Measurements from ENCODE around the gene FFAR1. TPM values are rescaled to one million over a fixed set of nuclear protein-coding genes. Genes with fewer than 3 reads are reported as not detected.

The FFAR1 gene
- polyA plus RNA-seq, 1 donor from 2014 or later = not detected

DNA sequence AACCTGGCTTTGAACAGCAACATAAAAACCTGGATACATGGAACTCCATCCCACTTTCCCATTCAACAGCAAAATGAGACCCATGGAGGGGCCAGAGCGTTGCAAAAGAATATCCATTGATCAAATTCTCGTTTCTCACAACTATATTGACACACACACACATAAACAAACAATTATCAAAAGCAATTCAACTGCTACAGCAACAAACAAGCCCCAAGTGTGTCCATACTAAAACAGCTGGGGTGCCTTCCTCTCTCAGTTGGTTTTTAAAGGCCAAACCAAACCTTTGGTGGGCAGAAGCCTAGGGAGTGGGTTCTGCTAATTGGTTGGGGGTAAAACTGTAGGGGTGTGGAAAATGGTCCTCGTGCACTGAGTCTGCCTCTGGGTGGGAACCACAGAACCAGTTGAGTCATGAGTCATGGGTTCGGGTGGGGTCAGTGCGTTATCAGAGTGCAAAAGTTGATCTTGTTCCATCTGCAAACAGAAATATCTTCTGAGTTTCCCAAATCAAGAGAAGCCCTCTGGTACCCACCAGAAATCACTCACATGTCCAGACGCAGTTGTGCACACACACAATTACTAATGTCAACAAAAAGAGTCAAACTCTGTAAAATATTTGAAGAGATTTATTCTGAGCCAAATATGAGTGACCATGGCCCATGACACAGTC is 41.6 kb downstream of the FFAR1 start:
- Histone ChIP-seq H3K9ac (ENCODE audit: low read length) (no peak overlapping the region), H3K9me3 (ENCODE audit: low read length) (no peaks in the 10 kb centered on the region)

DNA sequence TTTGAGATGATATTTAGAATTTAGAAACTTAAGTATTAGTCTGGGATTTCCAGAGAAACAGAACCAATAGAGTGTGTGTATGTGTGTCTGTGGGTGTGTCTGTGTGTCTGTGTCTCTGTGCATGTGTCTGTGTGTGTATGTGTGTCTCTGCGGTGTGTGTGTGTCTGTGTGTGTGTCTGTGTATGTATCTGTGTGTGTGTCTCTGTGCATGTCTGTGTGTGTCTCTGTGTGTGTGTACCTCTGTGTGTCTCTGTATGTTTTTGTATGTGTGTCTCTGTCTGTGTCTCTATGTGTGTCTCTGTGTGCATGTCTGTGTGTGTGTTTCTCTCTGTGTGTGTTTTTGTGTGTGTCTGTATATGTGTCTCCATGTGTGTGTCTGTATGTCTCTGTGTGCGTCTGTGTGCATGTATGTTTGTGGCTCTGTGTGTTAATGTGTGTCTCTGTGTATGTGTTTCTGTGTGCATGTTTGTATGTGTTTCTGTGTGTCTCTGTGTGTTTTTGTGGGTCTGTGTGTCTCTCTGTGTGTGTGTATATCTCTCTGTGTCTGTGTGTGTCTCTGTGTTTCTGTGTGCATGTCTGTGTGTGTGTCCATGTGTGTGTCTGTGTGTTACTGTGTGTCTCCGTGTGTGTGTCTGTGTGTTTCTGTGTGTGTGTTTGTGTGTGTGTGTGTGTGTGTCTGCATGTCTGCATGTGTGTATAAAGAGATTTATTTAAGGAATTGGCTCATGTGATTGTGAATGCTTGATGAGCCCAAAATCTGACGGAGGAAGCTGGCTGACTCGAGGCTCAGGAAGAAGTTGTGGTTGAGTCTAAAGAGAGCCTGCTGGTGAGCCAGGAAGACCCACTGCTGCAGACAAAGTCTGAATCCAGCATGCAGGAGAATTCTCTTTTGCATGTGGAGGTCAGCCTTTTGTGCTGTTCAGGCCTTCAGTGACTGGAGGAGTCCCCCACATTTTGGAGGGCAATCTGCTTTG is 45.3 kb downstream of the FFAR1 start:
- H3K4me2 ChIP-seq (ENCODE audit: low read length) = no peak overlapping the region
- H3K27me3 ChIP-seq (ENCODE audit: insufficient read depth, low read depth, low read length) = no peaks in the 10 kb centered on the region
- no peak overlapping the region for H2AFZ ChIP-seq (ENCODE audit: low read depth, low read length)
- no peaks in the 10 kb centered on the region for H3K9me2 ChIP-seq (ENCODE audit: insufficient read depth, low read length)
- H3K9ac ChIP-seq (ENCODE audit: low read length) = no peak overlapping the region
- no peaks in the 10 kb centered on the region for H3K9me3 ChIP-seq (ENCODE audit: low read length)
- no peak overlapping the region for H3K4me3 ChIP-seq (ENCODE audit: low read length)
- H3K36me3 ChIP-seq (ENCODE audit: insufficient read depth, low read length) = no peaks in the 10 kb centered on the region
- no peaks in the 10 kb centered on the region for H3K79me2 ChIP-seq (replicated peaks; ENCODE audit: insufficient read depth, low read length)
- H3F3A ChIP-seq (ENCODE audit: insufficient read depth, low read length, poor library complexity, severe bottlenecking) = no peaks in the 10 kb centered on the region
- H4K20me1 ChIP-seq (ENCODE audit: insufficient read depth) = no peaks in the 10 kb centered on the region
- H3K27ac ChIP-seq (ENCODE audit: low read length) = no peak overlapping the region
- no peak for TF ChIP-seq EP300 (conservative IDR thresholded peaks at IDR 0.05; ENCODE audit: poor library complexity, severe bottlenecking)
- TF ChIP-seq, protein P1, sequence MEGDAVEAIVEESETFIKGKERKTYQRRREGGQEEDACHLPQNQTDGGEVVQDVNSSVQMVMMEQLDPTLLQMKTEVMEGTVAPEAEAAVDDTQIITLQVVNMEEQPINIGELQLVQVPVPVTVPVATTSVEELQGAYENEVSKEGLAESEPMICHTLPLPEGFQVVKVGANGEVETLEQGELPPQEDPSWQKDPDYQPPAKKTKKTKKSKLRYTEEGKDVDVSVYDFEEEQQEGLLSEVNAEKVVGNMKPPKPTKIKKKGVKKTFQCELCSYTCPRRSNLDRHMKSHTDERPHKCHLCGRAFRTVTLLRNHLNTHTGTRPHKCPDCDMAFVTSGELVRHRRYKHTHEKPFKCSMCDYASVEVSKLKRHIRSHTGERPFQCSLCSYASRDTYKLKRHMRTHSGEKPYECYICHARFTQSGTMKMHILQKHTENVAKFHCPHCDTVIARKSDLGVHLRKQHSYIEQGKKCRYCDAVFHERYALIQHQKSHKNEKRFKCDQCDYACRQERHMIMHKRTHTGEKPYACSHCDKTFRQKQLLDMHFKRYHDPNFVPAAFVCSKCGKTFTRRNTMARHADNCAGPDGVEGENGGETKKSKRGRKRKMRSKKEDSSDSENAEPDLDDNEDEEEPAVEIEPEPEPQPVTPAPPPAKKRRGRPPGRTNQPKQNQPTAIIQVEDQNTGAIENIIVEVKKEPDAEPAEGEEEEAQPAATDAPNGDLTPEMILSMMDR (IDR thresholded peaks at IDR 0.05; ENCODE audit: poor library complexity, severe bottlenecking) = no peak
- TF ChIP-seq, protein P2, sequence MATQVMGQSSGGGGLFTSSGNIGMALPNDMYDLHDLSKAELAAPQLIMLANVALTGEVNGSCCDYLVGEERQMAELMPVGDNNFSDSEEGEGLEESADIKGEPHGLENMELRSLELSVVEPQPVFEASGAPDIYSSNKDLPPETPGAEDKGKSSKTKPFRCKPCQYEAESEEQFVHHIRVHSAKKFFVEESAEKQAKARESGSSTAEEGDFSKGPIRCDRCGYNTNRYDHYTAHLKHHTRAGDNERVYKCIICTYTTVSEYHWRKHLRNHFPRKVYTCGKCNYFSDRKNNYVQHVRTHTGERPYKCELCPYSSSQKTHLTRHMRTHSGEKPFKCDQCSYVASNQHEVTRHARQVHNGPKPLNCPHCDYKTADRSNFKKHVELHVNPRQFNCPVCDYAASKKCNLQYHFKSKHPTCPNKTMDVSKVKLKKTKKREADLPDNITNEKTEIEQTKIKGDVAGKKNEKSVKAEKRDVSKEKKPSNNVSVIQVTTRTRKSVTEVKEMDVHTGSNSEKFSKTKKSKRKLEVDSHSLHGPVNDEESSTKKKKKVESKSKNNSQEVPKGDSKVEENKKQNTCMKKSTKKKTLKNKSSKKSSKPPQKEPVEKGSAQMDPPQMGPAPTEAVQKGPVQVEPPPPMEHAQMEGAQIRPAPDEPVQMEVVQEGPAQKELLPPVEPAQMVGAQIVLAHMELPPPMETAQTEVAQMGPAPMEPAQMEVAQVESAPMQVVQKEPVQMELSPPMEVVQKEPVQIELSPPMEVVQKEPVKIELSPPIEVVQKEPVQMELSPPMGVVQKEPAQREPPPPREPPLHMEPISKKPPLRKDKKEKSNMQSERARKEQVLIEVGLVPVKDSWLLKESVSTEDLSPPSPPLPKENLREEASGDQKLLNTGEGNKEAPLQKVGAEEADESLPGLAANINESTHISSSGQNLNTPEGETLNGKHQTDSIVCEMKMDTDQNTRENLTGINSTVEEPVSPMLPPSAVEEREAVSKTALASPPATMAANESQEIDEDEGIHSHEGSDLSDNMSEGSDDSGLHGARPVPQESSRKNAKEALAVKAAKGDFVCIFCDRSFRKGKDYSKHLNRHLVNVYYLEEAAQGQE (IDR thresholded peaks at IDR 0.05; ENCODE audit: borderline replicate concordance) = no peak
- TF ChIP-seq MXI1 (conservative IDR thresholded peaks at IDR 0.05; ENCODE audit: poor library complexity, severe bottlenecking) = no peak
- TF ChIP-seq TAF1 (IDR thresholded peaks at IDR 0.05; ENCODE audit: low read depth) = no peak
- TF ChIP-seq EZH2 (IDR thresholded peaks at IDR 0.05; ENCODE audit: borderline replicate concordance, insufficient read depth, low read length, poor library complexity, severe bottlenecking) = no peak

More for the DNA sequence above, 41.6 kb downstream of the FFAR1 start:
- H4K20me1 ChIP-seq (ENCODE audit: insufficient read depth) = no peaks in the 10 kb centered on the region
- H3K27me3 ChIP-seq (ENCODE audit: insufficient read depth, low read depth, low read length) = no peaks in the 10 kb centered on the region
- H2AFZ ChIP-seq (ENCODE audit: low read depth, low read length) = no peak overlapping the region
- no peaks in the 10 kb centered on the region for H3K36me3 ChIP-seq (ENCODE audit: insufficient read depth, low read length)
- no peak overlapping the region for H3K4me2 ChIP-seq (ENCODE audit: low read length)
- no peaks in the 10 kb centered on the region for H3F3A ChIP-seq (ENCODE audit: insufficient read depth, low read length, poor library complexity, severe bottlenecking)
- no peaks in the 10 kb centered on the region for H3K79me2 ChIP-seq (replicated peaks; ENCODE audit: insufficient read depth, low read length)
- no peak overlapping the region for H3K27ac ChIP-seq (ENCODE audit: low read length)
- no peak for TF ChIP-seq SMC3 (conservative IDR thresholded peaks at IDR 0.05; ENCODE audit: poor library complexity)
- TF ChIP-seq EZH2 (IDR thresholded peaks at IDR 0.05; ENCODE audit: borderline replicate concordance, insufficient read depth, low read length, poor library complexity, severe bottlenecking) = no peak
- no peak for TF ChIP-seq MXI1 (conservative IDR thresholded peaks at IDR 0.05; ENCODE audit: poor library complexity, severe bottlenecking)
- TF ChIP-seq, protein P2 (IDR thresholded peaks at IDR 0.05; ENCODE audit: borderline replicate concordance) = no peak
- TF ChIP-seq, protein P1 (IDR thresholded peaks at IDR 0.05; ENCODE audit: poor library complexity, severe bottlenecking) = no peak
- no peak for TF ChIP-seq POLR2AphosphoS5 (IDR thresholded peaks at IDR 0.05)
- H3K9me2 ChIP-seq (ENCODE audit: insufficient read depth, low read length) = no peaks in the 10 kb centered on the region
- H3K4me3 ChIP-seq (ENCODE audit: low read length) = no peak overlapping the region

Measured in neural cell (in vitro differentiated cells).